ENCODE results near the gene MX2. TPM values are rescaled to one million over a fixed set of nuclear protein-coding genes. Genes with fewer than 3 reads are reported as not detected.

The MX2 gene
- total and polyA plus RNA-seq, 3 donors from 2014 or later, result 8.4 to 12.8 (median 10.1) TPM

- no peak overlapping the region for H3K4me3 ChIP-seq
- no peak for TF ChIP-seq POLR2A (IDR thresholded peaks at IDR 0.05)
- TF ChIP-seq, protein P1, sequence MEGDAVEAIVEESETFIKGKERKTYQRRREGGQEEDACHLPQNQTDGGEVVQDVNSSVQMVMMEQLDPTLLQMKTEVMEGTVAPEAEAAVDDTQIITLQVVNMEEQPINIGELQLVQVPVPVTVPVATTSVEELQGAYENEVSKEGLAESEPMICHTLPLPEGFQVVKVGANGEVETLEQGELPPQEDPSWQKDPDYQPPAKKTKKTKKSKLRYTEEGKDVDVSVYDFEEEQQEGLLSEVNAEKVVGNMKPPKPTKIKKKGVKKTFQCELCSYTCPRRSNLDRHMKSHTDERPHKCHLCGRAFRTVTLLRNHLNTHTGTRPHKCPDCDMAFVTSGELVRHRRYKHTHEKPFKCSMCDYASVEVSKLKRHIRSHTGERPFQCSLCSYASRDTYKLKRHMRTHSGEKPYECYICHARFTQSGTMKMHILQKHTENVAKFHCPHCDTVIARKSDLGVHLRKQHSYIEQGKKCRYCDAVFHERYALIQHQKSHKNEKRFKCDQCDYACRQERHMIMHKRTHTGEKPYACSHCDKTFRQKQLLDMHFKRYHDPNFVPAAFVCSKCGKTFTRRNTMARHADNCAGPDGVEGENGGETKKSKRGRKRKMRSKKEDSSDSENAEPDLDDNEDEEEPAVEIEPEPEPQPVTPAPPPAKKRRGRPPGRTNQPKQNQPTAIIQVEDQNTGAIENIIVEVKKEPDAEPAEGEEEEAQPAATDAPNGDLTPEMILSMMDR (IDR thresholded peaks at IDR 0.05), result no peak
- no peak overlapping the region for H3K27ac ChIP-seq
- intact Hi-C loops (cut with DNase I; ENCODE audit: low total_unique reads), result no loop called here
- H3K9me3 ChIP-seq, result no peaks in the 10 kb centered on the region
- DNase-seq, result no peak
- 93 to 94% methylated on average over 7 of the region's 7 CpGs for WGBS, 2 donors
- H3K4me1 ChIP-seq, result peaks cover 9% of the 10 kb centered on the region
- no peaks in the 10 kb centered on the region for H3K36me3 ChIP-seq (ENCODE audit: low read depth, missing control alignments)
- H3K27me3 ChIP-seq, result no peaks in the 10 kb centered on the region
Observed at GRCh38 chr21:41371685-41372030, 9.8 kb downstream of the MX2 start.

DNA sequence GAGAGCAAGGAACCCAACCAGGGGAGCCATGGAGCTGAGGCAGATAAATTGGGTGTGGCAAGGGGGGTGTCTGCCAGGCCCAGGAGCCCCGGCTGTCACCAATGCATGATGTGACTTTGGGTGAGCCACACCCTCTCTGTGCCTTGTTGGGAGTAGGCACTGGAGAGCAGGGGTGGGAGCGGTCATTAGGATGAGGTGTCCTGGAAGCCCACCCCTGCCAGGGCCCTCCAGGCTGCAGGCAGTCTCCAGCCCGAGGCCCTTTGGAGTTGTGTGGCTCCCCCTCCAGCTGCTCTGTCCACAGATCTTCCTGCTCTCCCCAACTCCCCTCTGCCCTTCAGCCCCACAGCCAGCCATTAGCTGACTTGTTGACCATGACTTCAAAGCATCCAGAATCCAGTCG is 11.4 kb downstream of the MX2 start:
- Histone ChIP-seq H3K4me3 (no peak overlapping the region), H3K27me3 (no peaks in the 10 kb centered on the region), H3K4me1 (peaks cover 9% of the 10 kb centered on the region), H3K36me3 (ENCODE audit: low read depth, missing control alignments) (no peaks in the 10 kb centered on the region), H3K9me3 (no peaks in the 10 kb centered on the region), H3K27ac (no peak overlapping the region)
- TF ChIP-seq POLR2A (IDR thresholded peaks at IDR 0.05), result no peak
- TF ChIP-seq, protein P1 (IDR thresholded peaks at IDR 0.05), result no peak
- WGBS, 2 donors, result 54 to 82% methylated on average over 2 to 4 of the region's 4 CpGs
- no peak for DNase-seq
- intact Hi-C loops (cut with DNase I; ENCODE audit: low total_unique reads), result no loop called here

DNA sequence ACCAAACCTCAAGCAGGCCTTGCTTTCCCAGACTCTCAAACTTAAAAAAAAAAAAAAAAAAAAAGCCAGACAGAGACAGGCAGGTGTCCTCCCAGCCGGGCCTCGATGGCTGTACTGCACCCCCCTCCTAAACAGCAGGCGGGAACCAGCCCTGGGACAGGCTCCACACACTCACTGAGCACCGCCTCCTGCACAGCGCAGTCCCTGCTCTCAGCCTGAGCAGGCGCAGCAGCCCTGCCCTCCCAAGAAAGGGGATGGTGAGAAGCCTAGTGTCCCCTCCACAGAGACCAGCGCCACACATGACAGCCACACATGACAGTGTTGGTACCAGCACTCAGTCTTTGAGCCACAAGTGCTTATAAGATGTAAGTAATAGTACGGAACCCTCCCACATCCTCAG is 11.9 kb downstream of the MX2 start:
- DNase-seq, result no peak
- Histone ChIP-seq H3K4me1 (peaks cover 7% of the 10 kb centered on the region), H3K4me3 (no peak overlapping the region), H3K36me3 (ENCODE audit: low read depth, missing control alignments) (no peaks in the 10 kb centered on the region), H3K27me3 (no peaks in the 10 kb centered on the region), H3K27ac (no peak overlapping the region), H3K9me3 (no peaks in the 10 kb centered on the region)
- no peak for TF ChIP-seq POLR2A (IDR thresholded peaks at IDR 0.05)
- TF ChIP-seq, protein P1 (IDR thresholded peaks at IDR 0.05), result no peak
- intact Hi-C loops (cut with DNase I; ENCODE audit: low total_unique reads), result no loop called here
- WGBS, 2 donors, result 91 to 94% methylated on average over 8 of the region's 8 CpGs

- Histone ChIP-seq H3K27me3 (no peaks in the 10 kb centered on the region), H3K36me3 (ENCODE audit: low read depth, missing control alignments) (no peaks in the 10 kb centered on the region), H3K4me1 (peaks cover 2% of the 10 kb centered on the region), H3K27ac (no peak overlapping the region), H3K9me3 (no peaks in the 10 kb centered on the region), H3K4me3 (no peak overlapping the region)
- intact Hi-C loops (cut with DNase I; ENCODE audit: low total_unique reads), result no loop called here
- 93 to 94% methylated on average over 2 to 14 of the region's 14 CpGs for WGBS, 2 donors
- no peak for DNase-seq
- TF ChIP-seq, protein P1 (IDR thresholded peaks at IDR 0.05), result no peak
- TF ChIP-seq POLR2A (IDR thresholded peaks at IDR 0.05), result no peak
Observed at GRCh38 chr21:41374177-41374712, 12.4 kb downstream of the MX2 start.

DNA sequence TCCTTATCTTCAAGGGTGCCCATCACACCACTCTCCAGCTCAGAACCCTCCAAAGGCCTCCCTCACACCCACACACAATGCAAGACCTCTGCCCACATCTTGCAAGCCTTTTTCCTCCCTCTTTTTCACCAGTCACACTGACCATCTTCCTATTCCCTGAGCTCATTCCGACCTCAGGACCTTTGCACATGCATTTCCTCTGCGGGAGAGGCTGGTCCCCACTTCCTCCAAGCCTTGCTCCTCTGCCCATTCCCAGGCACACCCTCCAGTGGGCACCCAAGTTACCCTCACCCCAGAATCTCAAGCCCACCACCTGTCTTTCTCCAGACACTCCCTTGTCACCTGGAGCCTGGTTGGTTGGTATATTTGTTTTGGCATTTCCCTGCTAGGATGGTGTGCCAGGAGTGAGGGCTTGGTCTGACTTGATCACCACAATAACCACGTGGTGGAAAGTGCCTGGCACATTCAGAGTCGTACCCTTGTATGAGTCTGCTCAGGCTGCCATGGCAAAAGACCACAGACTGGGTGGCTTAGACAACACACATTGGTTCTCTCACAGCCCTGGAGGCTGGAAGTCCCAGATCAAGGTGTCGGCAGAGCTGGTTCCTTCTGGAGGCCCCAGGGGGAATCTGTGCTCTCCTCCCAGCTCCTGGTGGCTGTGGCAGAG is 13.2 kb downstream of the MX2 start:
- no peaks in the 10 kb centered on the region for H3K9me3 ChIP-seq
- TF ChIP-seq, protein P1 (IDR thresholded peaks at IDR 0.05), result no peak
- no peak for TF ChIP-seq POLR2A (IDR thresholded peaks at IDR 0.05)
- no peaks in the 10 kb centered on the region for H3K4me1 ChIP-seq
- no peaks in the 10 kb centered on the region for H3K27me3 ChIP-seq
- H3K27ac ChIP-seq, result no peak overlapping the region
- DNase-seq, result no peak
- H3K4me3 ChIP-seq, result no peak overlapping the region
- intact Hi-C loops (cut with DNase I; ENCODE audit: low total_unique reads), result no loop called here
- H3K36me3 ChIP-seq (ENCODE audit: low read depth, missing control alignments), result no peaks in the 10 kb centered on the region
- 73 to 94% methylated on average over 4 to 5 of the region's 5 CpGs for WGBS, 2 donors
